GM12878 (cell line): ENCODE results near the gene EPHB2. TPM values are rescaled to one million over a fixed set of nuclear protein-coding genes. Genes with fewer than 3 reads are reported as not detected.

Experiments used
- ATAC-seq: fragments of 200-7000 bp; cut with Tn5 transposase; 3 replicates; pipeline ENCODE4 v1.9.1; 2020; ENCODE audit warnings: mild to moderate bottlenecking, moderate library complexity
- BruUV-seq: library from RNA; stranded (reverse); fragments of 400-500 nt; replicated peaks from 2 replicates; lab custom pipeline; 2021; lab: Mats Ljungman, UMichigan
- CTCF ChIA-PET: fragments of 300-600 bp; sonication (Branson Sonifier 250); formaldehyde crosslinking; extraction: SDS; loops from one replicate; lab custom pipeline; 2021; ENCODE audit warnings: inconsistent platforms; lab: Yijun Ruan, JAX
- POLR2A ChIA-PET: fragments of 350-600 bp; formaldehyde crosslinking; extraction: SDS; loops from one replicate; lab custom pipeline; 2021; ENCODE audit warnings: inconsistent platforms; lab: Charles Lee
- RAD21 ChIA-PET: fragments of 300-600 bp; sonication (Branson Sonifier 250); formaldehyde crosslinking; loops from one replicate; lab custom pipeline; 2023; ENCODE audit warnings: antibody characterized with exemption; ENCODE audit not compliant: unreplicated experiment; lab: Charles Lee
- SMC1A ChIA-PET: fragments of 300-600 bp; sonication (Branson Sonifier 250); formaldehyde crosslinking; loops from one replicate; lab custom pipeline; 2023; ENCODE audit not compliant: unreplicated experiment, uncharacterized antibody; lab: Charles Lee
- DNase-seq: peaks from one replicate; pipeline ENCODE4 v3.0.0-alpha.2; 2011; ENCODE audit warnings: low read depth, low spot score
- FAIRE-seq: peaks from 3 replicates; lab custom pipeline; 2011; peaks lifted over from hg19 to GRCh38; lab: Jason Lieb, UNC
- H2AFZ ChIP-seq: 2 replicates; pipeline ENCODE4 v1.6.0; 2011; ENCODE audit warnings: low read depth, low read length, control low read depth; ENCODE audit not compliant: control insufficient read depth
- H3K27ac ChIP-seq: 2 replicates; pipeline ENCODE4 v1.5.1; 2011; ENCODE audit warnings: control low read depth; ENCODE audit not compliant: control insufficient read depth, insufficient read depth
- H3K27me3 ChIP-seq, 2 experiments: replicated peaks in 1 of 2; 2 replicates each; pipeline versions ENCODE4 v1.6.0 to v1.6.1; 2011; ENCODE audit warnings: low read length in 1 of 2; ENCODE audit not compliant: control insufficient read depth in 2 of 2, insufficient read depth in 2 of 2
- H3K36me3 ChIP-seq, 2 experiments: 2 replicates each; pipeline ENCODE4 v1.5.1; 2011; ENCODE audit warnings: low read length in 1 of 2; ENCODE audit not compliant: control insufficient read depth in 2 of 2, insufficient read depth in 2 of 2
- H3K4me1 ChIP-seq: 2 replicates; pipeline ENCODE4 v1.6.1; 2011; ENCODE audit warnings: mild to moderate bottlenecking, low read length, moderate library complexity, mixed read lengths; ENCODE audit not compliant: control insufficient read depth, insufficient read depth
- H3K4me2 ChIP-seq: 2 replicates; pipeline ENCODE4 v1.6.0; 2011; ENCODE audit warnings: control low read depth; ENCODE audit not compliant: control insufficient read depth, insufficient read depth
- H3K4me3 ChIP-seq: fragments of 200-600 bp; sonication (generic); 2 replicates; pipeline ENCODE4 v1.5.1; 2016
- H3K79me2 ChIP-seq: 2 replicates; pipeline ENCODE4 v1.6.0; 2011; ENCODE audit warnings: low read length; ENCODE audit not compliant: control insufficient read depth, insufficient read depth
- H3K9ac ChIP-seq: 2 replicates; pipeline ENCODE4 v1.8.0; 2011; ENCODE audit warnings: low read length, control low read depth, mixed read lengths; ENCODE audit not compliant: control insufficient read depth, insufficient read depth
- H3K9me3 ChIP-seq: replicated peaks from 3 replicates; pipeline ENCODE4 v1.5.1; 2011; ENCODE audit warnings: mild to moderate bottlenecking, low read length; ENCODE audit not compliant: control insufficient read depth, insufficient read depth
- H4K20me1 ChIP-seq: 2 replicates; pipeline ENCODE4 v1.6.0; 2011; ENCODE audit not compliant: control insufficient read depth, insufficient read depth
- ASH2L ChIP-seq: fragments of 300-600, 200-600 bp; sonication (generic); IDR thresholded peaks from 2 replicates; pipeline ENCODE4 v1.6.1; 2017; ENCODE audit warnings: low read depth, mild to moderate bottlenecking, borderline replicate concordance
- NFXL1 ChIP-seq: fragments of 450-650 bp; IDR thresholded peaks from 2 replicates; pipeline ENCODE4 v1.6.1; 2017; ENCODE audit warnings: antibody characterized with exemption, mild to moderate bottlenecking, borderline replicate concordance
- WGBS: methylation state at CpG from one replicate; pipeline ENCODE4 v1.1.6; 2016; ENCODE audit warnings: low lambda C conversion rate; ENCODE audit not compliant: insufficient replicate concordance, insufficient coverage; ENCODE audit errors: missing lambda C conversion rate; 5-methylcytosine and 5-hydroxymethylcytosine counted together
- in situ Hi-C: fragments of 300-500 bp; cut with MboI; formaldehyde crosslinking; loops from 9 replicates; pipeline ENCODE4 v1.14.3; 2018; ENCODE audit warnings: mixed read lengths
- intact Hi-C: fragments of 100-400 bp; cut with micrococcal nuclease; formaldehyde crosslinking; loops from one replicate; pipeline ENCODE4 v1.14.2; 2022; ENCODE audit not compliant: unreplicated experiment
- polyA plus RNA-seq, 11 experiments: library from polyadenylated mRNA; depleted of rRNA in 4 of 11; unstranded in 6 of 11; stranded (reverse) in 5 of 11; fragments of >200 nt; fragmentation: Nextera tagmentation in 4 of 11; fragmentation: Illumina TruSeq in 1 of 11; extraction: Ambion mirVana in 4 of 11; extraction: Trizol in 1 of 11; gene quantifications; 1 replicate in 1 of 11; 2 replicates in 10 of 11; pipeline versions ENCODE4 v1.2.1 to v1.2.3, GENCODE V29; 2011 to 2016; ENCODE audit warnings: inconsistent platforms in 2 of 11, missing spikeins in 2 of 11, low read depth in 1 of 11
- total RNA-seq, 4 experiments: library from RNA; depleted of rRNA in 3 of 4; stranded (reverse); fragments of >200 nt in 3 of 4; fragmentation: Illumina TruSeq in 1 of 4; extraction: Trizol in 1 of 4; gene quantifications; 2 replicates each; pipeline versions ENCODE4 v1.2.1 to v1.2.3, GENCODE V29; 2013 to 2021
- TF ChIP-seq, protein P1 (sequence below): fragments of 450-650 bp; formaldehyde crosslinking; IDR thresholded peaks from 2 replicates; pipeline ENCODE4 v1.4.0; 2020; ENCODE audit warnings: mild to moderate bottlenecking, moderate library complexity

The EPHB2 gene
- total and polyA plus RNA-seq, 10 of the 15 experiments (the other 5 are each of a cell fraction or from before 2014, with no cell fraction given): 0.13 to 3.3 (median 0.92) TPM

GRCh38 chr1:22896184-22896583 is 185.5 kb downstream of the EPHB2 start:
- no peak overlapping the region for H3K4me2 ChIP-seq
- H3K4me3 ChIP-seq: no peak overlapping the region
- TF ChIP-seq NFXL1: no peak
- TF ChIP-seq, protein P1, sequence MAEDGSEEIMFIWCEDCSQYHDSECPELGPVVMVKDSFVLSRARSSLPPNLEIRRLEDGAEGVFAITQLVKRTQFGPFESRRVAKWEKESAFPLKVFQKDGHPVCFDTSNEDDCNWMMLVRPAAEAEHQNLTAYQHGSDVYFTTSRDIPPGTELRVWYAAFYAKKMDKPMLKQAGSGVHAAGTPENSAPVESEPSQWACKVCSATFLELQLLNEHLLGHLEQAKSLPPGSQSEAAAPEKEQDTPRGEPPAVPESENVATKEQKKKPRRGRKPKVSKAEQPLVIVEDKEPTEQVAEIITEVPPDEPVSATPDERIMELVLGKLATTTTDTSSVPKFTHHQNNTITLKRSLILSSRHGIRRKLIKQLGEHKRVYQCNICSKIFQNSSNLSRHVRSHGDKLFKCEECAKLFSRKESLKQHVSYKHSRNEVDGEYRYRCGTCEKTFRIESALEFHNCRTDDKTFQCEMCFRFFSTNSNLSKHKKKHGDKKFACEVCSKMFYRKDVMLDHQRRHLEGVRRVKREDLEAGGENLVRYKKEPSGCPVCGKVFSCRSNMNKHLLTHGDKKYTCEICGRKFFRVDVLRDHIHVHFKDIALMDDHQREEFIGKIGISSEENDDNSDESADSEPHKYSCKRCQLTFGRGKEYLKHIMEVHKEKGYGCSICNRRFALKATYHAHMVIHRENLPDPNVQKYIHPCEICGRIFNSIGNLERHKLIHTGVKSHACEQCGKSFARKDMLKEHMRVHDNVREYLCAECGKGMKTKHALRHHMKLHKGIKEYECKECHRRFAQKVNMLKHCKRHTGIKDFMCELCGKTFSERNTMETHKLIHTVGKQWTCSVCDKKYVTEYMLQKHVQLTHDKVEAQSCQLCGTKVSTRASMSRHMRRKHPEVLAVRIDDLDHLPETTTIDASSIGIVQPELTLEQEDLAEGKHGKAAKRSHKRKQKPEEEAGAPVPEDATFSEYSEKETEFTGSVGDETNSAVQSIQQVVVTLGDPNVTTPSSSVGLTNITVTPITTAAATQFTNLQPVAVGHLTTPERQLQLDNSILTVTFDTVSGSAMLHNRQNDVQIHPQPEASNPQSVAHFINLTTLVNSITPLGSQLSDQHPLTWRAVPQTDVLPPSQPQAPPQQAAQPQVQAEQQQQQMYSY (CRISPR knock-in tag): no peak
- H3K79me2 ChIP-seq: no peaks in the 10 kb centered on the region
- DNase-seq: no peak
- ChIA-PET RAD21 (no interaction called here), POLR2A (no interaction called here), CTCF (no interaction called here), SMC1A (no interaction called here)
- H3K27ac ChIP-seq: no peak overlapping the region
- no peak overlapping the region for H3K9ac ChIP-seq
- 1% methylated on average over 7 of the region's 7 CpGs for WGBS
- in situ Hi-C loops: no loop called here
- no peak for FAIRE-seq
- H3K36me3 ChIP-seq: no peaks in the 10 kb centered on the region
- intact Hi-C loops: no loop called here
- H2AFZ ChIP-seq: no peak overlapping the region
- H3K27me3 ChIP-seq: peaks cover 0 to 3% of the 10 kb centered on the region in 2 experiments; a peak in 1 of 4 replicates
- no peak for ATAC-seq
- H4K20me1 ChIP-seq: no peaks in the 10 kb centered on the region
- H3K4me1 ChIP-seq: no peaks in the 10 kb centered on the region
- no TSS peak for BruUV-seq
- H3K9me3 ChIP-seq: no peaks in the 10 kb centered on the region

GRCh38 chr1:22900451-22900850 is 189.8 kb downstream of the EPHB2 start:
- intact Hi-C loops: no loop called here
- Histone ChIP-seq H3K4me3 (no peak overlapping the region), H3K9ac (no peak overlapping the region), H3K36me3 (no peaks in the 10 kb centered on the region), H3K9me3 (no peaks in the 10 kb centered on the region)
- DNase-seq (no peak), FAIRE-seq (no peak)
- SMC1A ChIA-PET: no interaction called here
- no peak for TF ChIP-seq ASH2L
- TF ChIP-seq, all 136 proteins: peak for 0
- Histone ChIP-seq H2AFZ (no peak overlapping the region), H3K4me2 (no peak overlapping the region), H3K27me3 (peaks cover 0 to 4% of the 10 kb centered on the region in 2 experiments; a peak in 2 of 4 replicates), H3K4me1 (no peaks in the 10 kb centered on the region), H3K27ac (no peak overlapping the region), H4K20me1 (no peaks in the 10 kb centered on the region), H3K79me2 (no peaks in the 10 kb centered on the region)
- in situ Hi-C loops: no loop called here
- RAD21 ChIA-PET: no interaction called here
- CTCF ChIA-PET: interaction anchor here (1.2 kb wide), 1 partner anchor 9 kb away, joined by 4 read pairs; no protein-coding TSS in a partner anchor
- no peak for ATAC-seq
- POLR2A ChIA-PET: no interaction called here
- BruUV-seq: no TSS peak
- 8% methylated on average over 3 of the region's 3 CpGs for WGBS
